Activated CD4-positive, alpha-beta T cell treated with anti-CD3 and anti-CD28 coated beads, Interleukin-2, amount 50 U/mL, for 1 hour (primary cell): ENCODE results near the gene TRAF3.
"Not testable (repeated sequence)": the region's sequence is repeated elsewhere in the genome, so short reads cannot be mapped to it uniquely, and the experiment has no call there.

Experiments
- DNase-seq: peaks from one replicate; pipeline ENCODE4 v3.0.0-alpha.2; 2020

The TRAF3 gene

GRCh38 chr14:102752239-102752847, 24.9 kb upstream of the TRAF3 start:
- DNase-seq = no peak

- no peak for DNase-seq
Measured at GRCh38 chr14:102754370-102755262, 22.6 kb upstream of the TRAF3 start.

GRCh38 chr14:102757646-102758045, 19.6 kb upstream of the TRAF3 start:
- DNase-seq = no peak

GRCh38 chr14:102758087-102758486, 19.2 kb upstream of the TRAF3 start:
- no peak for DNase-seq

GRCh38 chr14:102759456-102760187, 17.6 kb upstream of the TRAF3 start:
- no peak for DNase-seq

GRCh38 chr14:102760496-102761193, 16.6 kb upstream of the TRAF3 start:
- DNase-seq = no peak

GRCh38 chr14:102761206-102761605, 16.0 kb upstream of the TRAF3 start:
- DNase-seq = no peak

- DNase-seq = no peak
Measured at GRCh38 chr14:102764220-102764671, 13.0 kb upstream of the TRAF3 start.

GRCh38 chr14:102765770-102766169, 11.5 kb upstream of the TRAF3 start:
- DNase-seq = not testable (repeated sequence)

GRCh38 chr14:102768223-102769048, 8.8 kb upstream of the TRAF3 start:
- no peak for DNase-seq

- DNase-seq = no peak
Measured at GRCh38 chr14:102769049-102769327, 8.3 kb upstream of the TRAF3 start.

- no peak for DNase-seq
Measured at GRCh38 chr14:102770147-102771123, 6.8 kb upstream of the TRAF3 start.

GRCh38 chr14:102771144-102771543, 6.1 kb upstream of the TRAF3 start:
- no peak for DNase-seq

- DNase-seq = no peak
Measured at GRCh38 chr14:102772781-102773570, 4.3 kb upstream of the TRAF3 start.

GRCh38 chr14:102774391-102775153, 2.7 kb upstream of the TRAF3 start:
- DNase-seq = peak; percentile 53

- DNase-seq = no peak
Measured at GRCh38 chr14:102775855-102776760, 1.1 kb upstream of the TRAF3 start.

- no peak for DNase-seq
Measured at GRCh38 chr14:102777711-102778337, 575 bp downstream of the TRAF3 start.
